ENCODE data around the gene CYP4V2. TPM values are rescaled to one million over a fixed set of nuclear protein-coding genes. Genes with fewer than 3 reads are reported as not detected.

Gene CYP4V2
- total and polyA plus RNA-seq, 11 donors, result 14.4 to 44.6 (median 26.0) TPM

DNA sequence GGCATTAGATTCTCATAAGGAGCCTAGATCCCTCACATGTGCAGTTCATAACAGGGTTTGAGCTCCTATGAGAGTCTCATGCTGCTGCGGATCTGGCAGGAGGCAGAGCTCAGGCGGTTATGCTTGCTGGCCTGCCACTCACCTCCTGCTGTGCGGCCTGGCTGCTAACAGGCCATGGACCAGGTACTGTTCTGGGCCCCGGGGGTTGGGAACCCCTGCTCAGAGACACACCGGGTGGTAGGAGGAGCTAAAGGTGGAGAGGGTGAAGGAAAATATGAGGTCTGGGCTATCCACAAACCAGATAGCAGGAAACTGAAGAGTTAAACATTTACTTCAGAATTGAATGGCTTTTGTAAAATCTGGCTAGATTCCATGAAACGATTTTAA lies 68.7 kb downstream of the CYP4V2 start:
- Histone ChIP-seq H3K9me3 (no peaks in the 10 kb centered on the region), H3K4me3 (no peak overlapping the region), H3K27ac (no peak overlapping the region), H3K36me3 (peaks cover 0 to 30% (median 0%) of the 10 kb centered on the region in 9 donors), H3K4me1 (peaks cover 0 to 6% (median 0%) of the 10 kb centered on the region in 12 donors), H3K27me3 (peaks cover 0 to 4% (median 0%) of the 10 kb centered on the region in 9 donors)
- intact Hi-C loops (cut with DNase I), result no loop called here
- DNase-seq (no peak), ATAC-seq (no peak)
- 76 to 86% (median 82%) methylated on average over 6 of the region's 6 CpGs for WGBS, 4 donors
- TF ChIP-seq, protein P1, sequence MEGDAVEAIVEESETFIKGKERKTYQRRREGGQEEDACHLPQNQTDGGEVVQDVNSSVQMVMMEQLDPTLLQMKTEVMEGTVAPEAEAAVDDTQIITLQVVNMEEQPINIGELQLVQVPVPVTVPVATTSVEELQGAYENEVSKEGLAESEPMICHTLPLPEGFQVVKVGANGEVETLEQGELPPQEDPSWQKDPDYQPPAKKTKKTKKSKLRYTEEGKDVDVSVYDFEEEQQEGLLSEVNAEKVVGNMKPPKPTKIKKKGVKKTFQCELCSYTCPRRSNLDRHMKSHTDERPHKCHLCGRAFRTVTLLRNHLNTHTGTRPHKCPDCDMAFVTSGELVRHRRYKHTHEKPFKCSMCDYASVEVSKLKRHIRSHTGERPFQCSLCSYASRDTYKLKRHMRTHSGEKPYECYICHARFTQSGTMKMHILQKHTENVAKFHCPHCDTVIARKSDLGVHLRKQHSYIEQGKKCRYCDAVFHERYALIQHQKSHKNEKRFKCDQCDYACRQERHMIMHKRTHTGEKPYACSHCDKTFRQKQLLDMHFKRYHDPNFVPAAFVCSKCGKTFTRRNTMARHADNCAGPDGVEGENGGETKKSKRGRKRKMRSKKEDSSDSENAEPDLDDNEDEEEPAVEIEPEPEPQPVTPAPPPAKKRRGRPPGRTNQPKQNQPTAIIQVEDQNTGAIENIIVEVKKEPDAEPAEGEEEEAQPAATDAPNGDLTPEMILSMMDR (IDR thresholded peaks at IDR 0.05), result no peak
- TF ChIP-seq POLR2A (IDR thresholded peaks at IDR 0.05), result no peak

Other genes starting within 250 kb of the CYP4V2 start
- gene TLR3, start 122.4 kb upstream of the CYP4V2 start, total RNA-seq, result 10 to 100 TPM in 2 of 9 donors, 1 to 10 TPM in 7; 1.7 to 18.6 (median 3.5) TPM
- 1 to 10 TPM in 1 of 2 donors, under 1 TPM in 1; 0.69 to 1.0 TPM for gene TLR3, start 122.4 kb upstream of the CYP4V2 start, polyA plus RNA-seq
- gene FAM149A, start 86.9 kb upstream of the CYP4V2 start, total RNA-seq, result 10 to 100 TPM in 2 of 9 donors, 1 to 10 TPM in 7; 6.5 to 13.0 (median 8.6) TPM
- 1 to 10 TPM; 1.6 to 2.2 TPM for gene FAM149A, start 86.9 kb upstream of the CYP4V2 start, polyA plus RNA-seq
- 1 to 10 TPM in 4 of 9 donors, under 1 TPM in 5; 0.35 to 2.1 (median 1.00) TPM for gene KLKB1, start 35.9 kb downstream of the CYP4V2 start, total RNA-seq
- gene KLKB1, start 35.9 kb downstream of the CYP4V2 start, polyA plus RNA-seq, result under 1 TPM; 0.33 to 0.72 TPM
- not detected for gene F11, start 74.6 kb downstream of the CYP4V2 start, total RNA-seq
- not detected for gene F11, start 74.6 kb downstream of the CYP4V2 start, polyA plus RNA-seq

All from heart left ventricle (tissue), 16 donors.